ES-I3 (cell line): ENCODE results near the gene PREPL.
"Not testable (repeated sequence)": the region's sequence is repeated elsewhere in the genome, so short reads cannot be mapped to it uniquely, and the experiment has no call there.

ENCODE experiments used
- H3K36me3 ChIP-seq: 2 replicates; pipeline ENCODE4 v1.6.1; 2013; ENCODE audit warnings: mild to moderate bottlenecking, low read length, control low read depth, moderate library complexity; ENCODE audit not compliant: insufficient read depth
- H3K4me1 ChIP-seq: 2 replicates; pipeline ENCODE4 v1.6.1; 2013; ENCODE audit warnings: mild to moderate bottlenecking, control low read depth, low read length; ENCODE audit not compliant: insufficient read depth
- H3K9ac ChIP-seq: 2 replicates; pipeline ENCODE4 v1.6.1; 2013; ENCODE audit warnings: low read depth, mild to moderate bottlenecking, low read length, moderate library complexity
- H3K9me3 ChIP-seq: 2 replicates; pipeline ENCODE4 v1.6.1; 2013; ENCODE audit warnings: mild to moderate bottlenecking, low read length, moderate library complexity; ENCODE audit not compliant: control insufficient read depth, insufficient read depth

PREPL gene

GRCh38 chr2:44329343-44329742 lies 32.0 kb downstream of the PREPL start:
- H3K9ac ChIP-seq, result no peak overlapping the region
- H3K9me3 ChIP-seq, result no peaks in the 10 kb centered on the region
- H3K36me3 ChIP-seq, result no peaks in the 10 kb centered on the region; the same call in 1 of the 2 replicates
- no peaks in the 10 kb centered on the region for H3K4me1 ChIP-seq

GRCh38 chr2:44328750-44329149 lies 32.5 kb downstream of the PREPL start:
- Histone ChIP-seq H3K4me1 (no peaks in the 10 kb centered on the region), H3K9ac (no peak overlapping the region), H3K36me3 (peaks cover 3% of the 10 kb centered on the region; the same call in 1 of the 2 replicates), H3K9me3 (no peaks in the 10 kb centered on the region)

GRCh38 chr2:44326548-44327264 lies 34.6 kb downstream of the PREPL start:
- Histone ChIP-seq H3K9me3 (no peaks in the 10 kb centered on the region), H3K4me1 (no peaks in the 10 kb centered on the region), H3K9ac (no peak overlapping the region), H3K36me3 (peaks cover 8% of the 10 kb centered on the region)

GRCh38 chr2:44325897-44326296 lies 35.4 kb downstream of the PREPL start:
- Histone ChIP-seq H3K9me3 (no peaks in the 10 kb centered on the region), H3K4me1 (no peaks in the 10 kb centered on the region), H3K36me3 (peaks cover 8% of the 10 kb centered on the region), H3K9ac (no peak overlapping the region)

- Histone ChIP-seq H3K9ac (no peak overlapping the region), H3K4me1 (no peaks in the 10 kb centered on the region), H3K9me3 (no peaks in the 10 kb centered on the region), H3K36me3 (peaks cover 14% of the 10 kb centered on the region)
Observed at GRCh38 chr2:44324971-44325426, 36.3 kb downstream of the PREPL start.

- Histone ChIP-seq H3K4me1 (no peaks in the 10 kb centered on the region), H3K9ac (no peak overlapping the region), H3K36me3 (peaks cover 14% of the 10 kb centered on the region), H3K9me3 (no peaks in the 10 kb centered on the region)
Observed at GRCh38 chr2:44321360-44321759, 39.9 kb downstream of the PREPL start.

- no peaks in the 10 kb centered on the region for H3K4me1 ChIP-seq
- H3K36me3 ChIP-seq, result peaks cover 14% of the 10 kb centered on the region
- H3K9ac ChIP-seq, result no peak overlapping the region
- H3K9me3 ChIP-seq, result no peaks in the 10 kb centered on the region
Observed at GRCh38 chr2:44320832-44321231, 40.5 kb downstream of the PREPL start.

GRCh38 chr2:44315945-44316344 lies 45.3 kb downstream of the PREPL start:
- peaks cover 11% of the 10 kb centered on the region for H3K9me3 ChIP-seq
- peaks cover 17% of the 10 kb centered on the region for H3K36me3 ChIP-seq
- H3K4me1 ChIP-seq, result no peaks in the 10 kb centered on the region
- no peak overlapping the region for H3K9ac ChIP-seq

GRCh38 chr2:44314362-44314761 lies 46.9 kb downstream of the PREPL start:
- H3K36me3 ChIP-seq, result peaks cover 11% of the 10 kb centered on the region
- H3K9ac ChIP-seq, result no peak overlapping the region
- H3K9me3 ChIP-seq, result peaks cover 24% of the 10 kb centered on the region
- no peaks in the 10 kb centered on the region for H3K4me1 ChIP-seq

- Histone ChIP-seq H3K9me3 (peaks cover 27% of the 10 kb centered on the region), H3K36me3 (peaks cover 11% of the 10 kb centered on the region; the same call in 1 of the 2 replicates), H3K9ac (no peak overlapping the region), H3K4me1 (no peaks in the 10 kb centered on the region)
Observed at GRCh38 chr2:44310287-44310686, 51.0 kb downstream of the PREPL start.

- peaks cover 16% of the 10 kb centered on the region for H3K9me3 ChIP-seq
- H3K36me3 ChIP-seq, result no peaks in the 10 kb centered on the region
- H3K9ac ChIP-seq, result no peak overlapping the region
- H3K4me1 ChIP-seq, result no peaks in the 10 kb centered on the region
Observed at GRCh38 chr2:44305882-44306281, 55.4 kb downstream of the PREPL start.

GRCh38 chr2:44304258-44304657 lies 57.0 kb downstream of the PREPL start:
- H3K9me3 ChIP-seq, result peaks cover 3% of the 10 kb centered on the region; the same call in 1 of the 2 replicates
- no peaks in the 10 kb centered on the region for H3K36me3 ChIP-seq
- no peak overlapping the region for H3K9ac ChIP-seq
- no peaks in the 10 kb centered on the region for H3K4me1 ChIP-seq

GRCh38 chr2:44303766-44304165 lies 57.5 kb downstream of the PREPL start:
- H3K4me1 ChIP-seq, H3K9me3 ChIP-seq, H3K9ac ChIP-seq, H3K36me3 ChIP-seq: not testable (repeated sequence)

GRCh38 chr2:44301111-44301510 lies 60.2 kb downstream of the PREPL start:
- Histone ChIP-seq H3K36me3 (no peaks in the 10 kb centered on the region), H3K9ac (no peak overlapping the region), H3K9me3 (no peaks in the 10 kb centered on the region), H3K4me1 (peaks cover under 1% of the 10 kb centered on the region; the same call in 1 of the 2 replicates)

- Histone ChIP-seq H3K36me3 (no peaks in the 10 kb centered on the region), H3K9ac (no peak overlapping the region), H3K4me1 (peaks cover 9% of the 10 kb centered on the region), H3K9me3 (no peaks in the 10 kb centered on the region)
Observed at GRCh38 chr2:44299635-44300034, 61.7 kb downstream of the PREPL start.
